Psoas muscle (tissue), 8 donors: ENCODE measurements around the gene KIAA1755. TPM values are rescaled to one million over a fixed set of nuclear protein-coding genes. Genes with fewer than 3 reads are reported as not detected.

Experiments used
- ATAC-seq, 4 donors: fragments of 200-7000 bp; cut with Tn5 transposase; one replicate each; pipeline ENCODE4 v1.9.1; 2020; ENCODE audit warnings: moderate library complexity in 3 of 4, mild to moderate bottlenecking in 2 of 4
- DNase-seq, 2 donors: peaks; one replicate each; pipeline ENCODE4 v3.0.0-alpha.2; 2020
- H3K27ac ChIP-seq: fragments of 200-600 bp; one replicate; pipeline ENCODE4 v1.8.0; 2022
- H3K27me3 ChIP-seq, 3 donors: fragments of 200-600 bp in 1 of 3; one replicate each; pipeline versions ENCODE4 v1.6.1 to v1.8.0; 2013 to 2022; ENCODE audit warnings: low read length in 2 of 3, mild to moderate bottlenecking in 2 of 3, moderate library complexity in 1 of 3; ENCODE audit not compliant: insufficient read depth in 3 of 3
- H3K36me3 ChIP-seq, 2 donors: fragments of 200-600 bp in 1 of 2; one replicate each; pipeline versions ENCODE4 v1.6.1 to v1.8.0; 2013 to 2022; ENCODE audit warnings: low read depth in 1 of 2, mild to moderate bottlenecking in 1 of 2, moderate library complexity in 1 of 2; ENCODE audit not compliant: insufficient read depth in 1 of 2
- H3K4me1 ChIP-seq: fragments of 200-600 bp; one replicate; pipeline ENCODE4 v1.8.0; 2022
- H3K4me3 ChIP-seq: fragments of 200-600 bp; one replicate; pipeline ENCODE4 v1.8.0; 2022; ENCODE audit warnings: mild to moderate bottlenecking
- H3K9me3 ChIP-seq: fragments of 200-600 bp; one replicate; pipeline ENCODE4 v1.8.0; 2022
- WGBS, 3 donors: extraction: QIAGEN DNeasy Blood & Tissue Kit; methylation state at CpG; one replicate each; pipeline versions ENCODE4 v1.1.6 to v1.1.7; 2013; 5-methylcytosine and 5-hydroxymethylcytosine counted together
- intact Hi-C, 2 donors: fragments of 100-400 bp; cut with DNase I; formaldehyde crosslinking; loops; one replicate each; pipeline versions ENCODE4 v1.11.0 to v1.14.2; 2022
- polyA plus RNA-seq, 3 donors: library from polyadenylated mRNA; stranded (reverse); fragments of 200-250 nt; gene quantifications; one replicate each; pipeline ENCODE4 v1.2.3, GENCODE V29; 2013
- total RNA-seq, 4 donors: library from RNA; stranded (reverse); fragmentation: NEBNext Ultra II Directional in 2 of 4; extraction: Animal tissue kit (Norgen Biotek cat#: 25700) in 2 of 4; gene quantifications; one replicate each; pipeline versions ENCODE4 v1.2.1 to v1.2.4, GENCODE V29; 2021 to 2023
- TF ChIP-seq, protein P1 (sequence below): fragments of 200-600 bp; IDR thresholded peaks from one replicate; pipeline ENCODE4 v1.8.0; 2022; ENCODE audit warnings: antibody characterized with exemption
- donor health status: healthy with polysubstance abuse.
- donor health status: DM: no; HTN: no; CAD: no; lungs with moderate emphysema.
- donor health status: Bipolar disorder and iron deficiency.
- donor health status: healthy.
- donor health status: DM: yes; HTN: yes; CAD: no.
- donor health status: DM: no; HTN: no; CAD: no.
- donor health status: DM: no; HTN: no; CAD: no.
- donor health status: DM: yes; HTN: yes; CAD: no.

Gene KIAA1755
- total and polyA plus RNA-seq, 7 donors = 0.16 to 2.4 (median 0.29) TPM

DNA sequence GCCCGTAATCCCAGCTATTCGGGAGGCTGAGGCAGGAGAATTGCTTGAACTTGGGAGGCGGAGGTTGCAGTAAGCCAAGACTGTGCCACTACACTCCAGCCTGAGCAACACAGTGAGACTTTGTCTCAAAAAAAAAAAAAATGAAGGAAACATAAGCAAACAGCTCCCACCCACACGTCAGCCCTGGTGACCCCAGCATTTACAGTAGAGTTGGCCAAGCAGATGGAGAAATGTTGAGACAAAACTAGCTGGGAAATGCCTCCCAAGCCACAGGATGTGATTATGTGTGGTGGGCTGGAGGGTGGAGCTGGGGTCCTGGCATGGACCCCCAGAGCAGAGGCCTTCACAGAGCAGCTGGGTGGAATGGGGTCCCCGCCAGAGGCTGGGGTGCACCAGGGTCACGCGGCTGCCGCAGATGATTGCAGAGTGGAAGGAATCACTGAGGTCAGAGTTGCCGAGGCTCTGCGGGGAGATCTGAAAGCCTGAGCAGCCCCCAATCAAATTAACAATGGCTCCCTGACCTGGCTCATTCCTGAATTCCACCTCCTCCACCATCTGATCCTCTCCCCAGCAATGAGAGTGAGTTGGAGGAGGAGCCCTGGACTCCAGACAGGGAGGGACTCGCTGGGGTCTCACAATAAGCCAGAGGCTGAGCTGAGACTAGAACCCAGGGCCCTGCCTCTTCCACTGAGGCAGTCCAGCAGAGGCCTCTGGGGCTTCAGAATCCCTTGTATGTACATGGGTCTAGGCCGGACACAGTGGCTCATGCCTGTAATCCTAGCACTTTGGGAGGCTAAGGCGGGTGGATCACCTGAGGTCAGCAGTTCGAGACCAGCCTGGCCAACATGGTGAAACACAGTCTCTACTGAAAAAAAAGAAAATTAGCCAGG is 60.8 kb downstream of the KIAA1755 start:
- H3K4me1 ChIP-seq = no peaks in the 10 kb centered on the region
- intact Hi-C loops = no loop called here
- ATAC-seq = no peak
- no peaks in the 10 kb centered on the region for H3K9me3 ChIP-seq
- no peak overlapping the region for H3K4me3 ChIP-seq
- no peaks in the 10 kb centered on the region for H3K36me3 ChIP-seq
- H3K27ac ChIP-seq = no peak overlapping the region
- DNase-seq = no peak
- TF ChIP-seq, protein P1, sequence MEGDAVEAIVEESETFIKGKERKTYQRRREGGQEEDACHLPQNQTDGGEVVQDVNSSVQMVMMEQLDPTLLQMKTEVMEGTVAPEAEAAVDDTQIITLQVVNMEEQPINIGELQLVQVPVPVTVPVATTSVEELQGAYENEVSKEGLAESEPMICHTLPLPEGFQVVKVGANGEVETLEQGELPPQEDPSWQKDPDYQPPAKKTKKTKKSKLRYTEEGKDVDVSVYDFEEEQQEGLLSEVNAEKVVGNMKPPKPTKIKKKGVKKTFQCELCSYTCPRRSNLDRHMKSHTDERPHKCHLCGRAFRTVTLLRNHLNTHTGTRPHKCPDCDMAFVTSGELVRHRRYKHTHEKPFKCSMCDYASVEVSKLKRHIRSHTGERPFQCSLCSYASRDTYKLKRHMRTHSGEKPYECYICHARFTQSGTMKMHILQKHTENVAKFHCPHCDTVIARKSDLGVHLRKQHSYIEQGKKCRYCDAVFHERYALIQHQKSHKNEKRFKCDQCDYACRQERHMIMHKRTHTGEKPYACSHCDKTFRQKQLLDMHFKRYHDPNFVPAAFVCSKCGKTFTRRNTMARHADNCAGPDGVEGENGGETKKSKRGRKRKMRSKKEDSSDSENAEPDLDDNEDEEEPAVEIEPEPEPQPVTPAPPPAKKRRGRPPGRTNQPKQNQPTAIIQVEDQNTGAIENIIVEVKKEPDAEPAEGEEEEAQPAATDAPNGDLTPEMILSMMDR = no peak
- H3K27me3 ChIP-seq = peaks cover 0 to 10% (median 0%) of the 10 kb centered on the region in 3 donors
- WGBS, 3 donors = 87 to 89% (median 88%) methylated on average over 14 of the region's 14 CpGs

DNA sequence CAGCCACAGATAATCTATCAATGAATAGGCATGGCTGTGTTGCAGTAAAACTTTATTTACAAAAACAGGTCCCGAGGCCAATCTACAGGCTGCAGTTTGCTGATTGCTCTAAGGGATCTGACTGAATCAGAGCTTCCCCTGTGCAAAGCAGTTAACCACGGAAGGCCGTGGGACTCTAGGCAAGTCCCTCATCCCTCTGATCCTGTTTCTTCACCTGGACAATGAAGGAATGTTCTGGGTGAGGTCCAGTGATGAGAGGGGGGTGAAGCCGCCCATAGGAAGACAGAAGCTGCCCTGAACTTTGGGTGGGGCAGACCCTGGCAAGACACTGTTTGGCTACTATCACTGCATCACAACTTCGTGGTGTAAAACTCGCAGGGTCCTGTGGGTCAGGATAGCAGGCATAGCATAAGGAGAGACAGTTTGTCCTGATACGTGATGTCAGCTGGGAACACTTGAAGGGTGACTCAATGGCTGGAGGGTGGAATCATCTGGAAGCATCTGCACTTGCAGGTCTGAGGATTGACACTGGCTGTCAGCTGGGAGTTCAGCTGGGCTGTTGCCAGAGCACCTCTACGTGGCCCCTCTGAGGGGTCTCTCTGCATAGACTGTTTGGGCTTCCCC is 62.2 kb downstream of the KIAA1755 start:
- TF ChIP-seq, protein P1 = no peak
- H3K9me3 ChIP-seq = no peaks in the 10 kb centered on the region
- intact Hi-C loops = no loop called here
- DNase-seq (no peak), ATAC-seq (no peak)
- H3K36me3 ChIP-seq = no peaks in the 10 kb centered on the region
- H3K4me1 ChIP-seq = no peaks in the 10 kb centered on the region
- H3K27ac ChIP-seq = no peak overlapping the region
- H3K27me3 ChIP-seq = peaks cover 0 to 10% (median 0%) of the 10 kb centered on the region in 3 donors
- WGBS, 3 donors = 79 to 83% (median 79%) methylated on average over 8 of the region's 8 CpGs
- H3K4me3 ChIP-seq = no peak overlapping the region

DNA sequence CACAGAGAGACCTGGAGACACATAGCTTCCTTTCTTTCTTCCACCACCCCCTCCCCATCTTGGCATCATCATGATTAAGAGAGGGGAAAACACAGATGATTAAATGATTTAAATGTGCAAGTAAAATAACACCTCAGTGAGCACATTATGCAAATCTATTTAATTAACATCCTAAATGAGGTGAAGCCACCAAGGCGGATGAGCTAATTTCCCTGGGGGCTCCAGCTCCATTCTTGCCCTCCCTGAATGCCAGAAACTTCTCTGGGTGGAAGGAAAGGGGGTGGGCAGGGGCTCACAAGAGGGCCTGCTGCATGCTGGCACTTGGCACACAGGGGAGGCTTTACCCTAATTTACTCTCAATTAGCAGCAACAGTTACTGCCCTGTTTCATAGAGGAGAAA is 62.9 kb downstream of the KIAA1755 start:
- H3K27me3 ChIP-seq = peaks cover 0 to 10% (median 0%) of the 10 kb centered on the region in 3 donors
- H3K4me3 ChIP-seq = no peak overlapping the region
- WGBS, 3 donors = 76 to 86% (median 80%) methylated on average over 1 of the region's 1 CpG
- TF ChIP-seq, protein P1 = no peak
- no peak overlapping the region for H3K27ac ChIP-seq
- H3K4me1 ChIP-seq = no peaks in the 10 kb centered on the region
- H3K36me3 ChIP-seq = no peaks in the 10 kb centered on the region
- intact Hi-C loops = no loop called here
- no peak for DNase-seq
- no peaks in the 10 kb centered on the region for H3K9me3 ChIP-seq
- no peak for ATAC-seq

DNA sequence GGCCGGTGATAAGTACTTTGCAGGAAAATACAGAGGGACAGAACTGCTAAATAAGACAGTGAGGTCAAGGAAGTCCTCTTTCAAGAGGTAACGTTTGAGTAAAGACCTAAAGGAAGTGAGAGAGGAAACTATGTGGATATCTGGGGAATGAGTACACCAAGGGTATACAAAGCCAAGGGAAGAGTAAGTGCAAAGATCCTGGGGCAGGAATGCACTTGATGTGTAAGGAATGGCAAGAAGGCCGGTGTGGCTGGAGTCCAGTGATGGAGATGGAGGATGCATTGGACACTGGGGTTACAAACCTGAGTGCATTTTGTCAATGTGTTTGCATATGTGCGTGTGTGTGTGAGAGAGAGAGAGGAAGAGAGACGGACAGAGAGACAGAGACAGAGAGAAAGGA is 63.3 kb downstream of the KIAA1755 start:
- intact Hi-C loops = no loop called here
- no peak for DNase-seq
- Histone ChIP-seq H3K4me1 (no peaks in the 10 kb centered on the region), H3K4me3 (no peak overlapping the region), H3K27me3 (peaks cover 0 to 10% (median 0%) of the 10 kb centered on the region in 3 donors), H3K36me3 (no peaks in the 10 kb centered on the region), H3K27ac (no peak overlapping the region), H3K9me3 (no peaks in the 10 kb centered on the region)
- no peak for ATAC-seq
- TF ChIP-seq, protein P1 = no peak
- whole genome bisulfite sequencing, 3 donors = 84 to 90% (median 88%) methylated on average over 5 of the region's 5 CpGs
